ENCODE data around the gene HERC5.

Gene HERC5

GRCh38 chr4:88523325-88524129 lies 66.6 kb downstream of the HERC5 start, which contains the start of gene PYURF:
Gene PYURF (minus strand): TSS chr4:88523776. CDS start chr4:88523700, 76 bp downstream.
- DNase-seq: peak; percentile 91 to 93

DNA sequence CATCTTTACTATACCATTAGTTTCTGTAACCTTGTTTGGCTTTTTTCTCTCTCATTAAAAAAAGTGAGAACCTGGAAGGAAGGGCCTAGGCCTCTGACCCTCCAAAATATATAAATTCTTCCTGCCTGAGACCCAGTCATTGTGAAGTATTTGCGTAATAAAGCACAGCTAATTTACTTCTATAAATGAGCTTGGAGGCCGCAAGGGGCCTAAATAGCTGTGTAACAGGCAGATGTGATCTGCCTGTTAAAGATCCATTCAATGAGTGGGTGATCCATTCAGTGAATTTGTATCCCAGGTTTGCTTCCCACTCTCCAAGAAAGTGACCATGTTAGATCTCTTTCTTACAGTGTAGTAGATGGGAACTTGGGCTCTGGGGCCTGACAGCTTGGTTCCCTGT lies 67.3 kb downstream of the HERC5 start:
- DNase-seq: no peak

DNA sequence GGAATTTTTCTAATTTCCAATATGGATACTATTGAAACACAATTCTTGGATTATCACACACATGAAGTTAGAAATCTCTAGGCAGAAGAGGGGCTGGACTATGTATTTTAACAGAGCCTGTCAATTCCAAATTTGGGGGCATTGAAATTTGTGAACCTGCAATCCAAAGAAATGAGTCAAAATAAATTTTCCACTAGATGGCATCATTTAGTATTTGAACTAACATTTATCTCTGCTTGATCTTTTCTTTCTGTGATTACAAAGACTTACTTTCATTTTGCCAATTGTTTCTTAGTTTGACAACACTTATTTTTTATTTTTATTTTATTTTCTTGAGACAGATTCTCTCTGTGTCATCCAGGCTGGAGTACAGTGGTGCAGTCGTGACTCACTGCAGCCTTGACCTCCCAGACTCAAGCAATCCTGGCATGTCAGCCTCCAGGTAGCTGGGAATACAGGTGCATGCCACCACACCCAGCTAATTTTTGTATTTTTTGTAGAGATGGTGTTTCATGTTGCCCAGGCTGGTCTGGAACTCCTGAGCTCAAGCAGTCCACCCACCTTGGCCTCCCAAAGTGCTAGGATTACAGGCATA lies 69.4 kb downstream of the HERC5 start:
- DNase-seq: peak in 1 of 2 donors; percentile 30

- DNase-seq: no peak
Observed at GRCh38 chr4:88527787-88528186, 70.9 kb downstream of the HERC5 start.

- DNase-seq: no peak
Observed at GRCh38 chr4:88528861-88529260, 71.9 kb downstream of the HERC5 start.

GRCh38 chr4:88531549-88531948 lies 74.6 kb downstream of the HERC5 start:
- no peak for DNase-seq

DNA sequence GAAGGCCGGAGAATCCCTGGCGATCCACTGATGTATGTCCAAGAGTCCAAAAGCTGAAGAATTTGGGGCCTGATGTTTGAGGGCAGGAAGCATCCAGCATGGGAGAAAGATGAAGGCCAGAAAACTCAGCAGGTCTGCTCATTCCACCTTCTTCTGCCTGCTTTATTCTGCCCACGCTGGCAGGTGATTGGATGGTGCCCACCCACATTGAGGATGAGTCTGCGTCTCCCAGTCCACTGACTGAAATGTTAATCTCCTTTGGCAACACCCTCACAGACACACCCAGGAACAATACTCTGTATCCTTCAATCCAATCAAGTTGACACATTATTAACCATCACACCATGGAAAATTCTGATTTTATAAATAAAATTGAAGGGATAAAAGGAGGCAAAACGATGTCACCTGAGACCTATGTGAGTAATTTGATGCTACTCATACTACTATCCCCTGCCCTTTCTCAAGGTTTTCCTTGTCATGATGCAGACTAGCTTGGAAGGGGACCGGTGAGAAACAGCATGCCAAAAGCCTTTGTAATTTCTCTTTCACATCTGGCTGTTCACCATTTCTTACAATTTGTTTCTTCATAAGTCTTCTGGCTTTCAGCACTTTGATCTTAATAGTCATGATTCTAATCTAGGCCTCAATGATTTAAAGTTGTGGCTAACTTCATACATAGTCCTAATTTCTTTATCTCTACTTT lies 76.3 kb downstream of the HERC5 start:
- DNase-seq: no peak

- DNase-seq: no peak
Observed at GRCh38 chr4:88533937-88534750, 77.2 kb downstream of the HERC5 start.

- no peak for DNase-seq
Observed at GRCh38 chr4:88535090-88535755, 78.3 kb downstream of the HERC5 start.

- no peak for DNase-seq
Observed at GRCh38 chr4:88537709-88538108, 80.8 kb downstream of the HERC5 start.

DNA sequence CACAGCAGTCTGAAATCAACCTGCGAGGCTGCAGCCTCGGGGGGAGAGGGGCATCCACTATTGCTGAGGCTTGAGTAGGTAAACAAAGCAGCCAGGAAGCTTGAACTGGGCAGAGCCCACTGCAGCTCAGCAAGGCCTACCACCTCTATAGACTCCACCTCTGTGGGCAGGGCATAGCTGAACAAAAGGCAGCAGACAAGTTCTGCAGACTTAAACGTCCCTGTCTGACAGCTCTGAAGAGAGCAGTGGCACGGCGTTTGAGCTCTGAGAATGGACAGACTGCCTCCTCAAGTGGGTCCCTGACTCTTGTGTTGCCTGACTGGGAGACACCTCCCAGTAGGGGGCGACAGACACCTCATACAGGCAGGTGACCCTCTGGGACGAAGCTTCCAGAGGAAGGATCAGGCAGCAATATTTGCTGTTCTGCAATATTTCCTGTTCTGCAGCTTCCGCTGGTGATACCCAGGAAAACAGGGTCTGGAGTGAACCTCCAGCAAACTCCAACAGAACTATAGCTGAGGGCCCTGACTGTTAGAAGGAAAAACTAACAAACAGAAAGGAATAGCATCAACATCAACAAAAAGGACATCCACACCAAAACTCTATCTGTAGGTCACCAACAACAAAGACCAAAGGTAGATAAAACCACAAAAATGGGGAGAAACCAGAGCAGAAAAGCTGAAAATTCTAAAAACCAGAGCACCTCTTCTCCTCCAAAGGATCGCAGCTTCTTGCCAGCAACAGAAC lies 82.6 kb downstream of the HERC5 start:
- peak in 1 of 2 donors; percentile 49 for DNase-seq

DNA sequence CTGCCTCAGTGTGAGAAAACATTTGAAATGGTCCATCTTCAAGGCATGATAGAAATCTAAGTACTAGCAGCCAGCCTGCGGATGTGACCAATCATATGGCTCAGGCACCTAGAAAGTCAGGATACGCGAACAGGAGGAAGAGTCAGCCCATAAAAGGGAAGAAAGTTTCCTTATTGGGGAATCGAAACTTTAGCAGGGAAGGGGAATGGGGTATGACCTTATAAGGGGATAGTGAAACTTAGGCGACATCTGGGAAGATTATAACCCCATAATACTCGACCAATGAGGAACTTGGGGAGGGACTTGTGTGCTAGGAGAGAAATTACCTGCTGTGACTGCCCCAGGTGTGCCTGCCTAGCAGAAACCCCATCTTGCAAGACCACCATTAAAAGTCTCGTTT lies 92.9 kb downstream of the HERC5 start:
- DNase-seq: no peak

Measured in inflammatory macrophage treated with lipopolysaccharide for 1 hour (primary cell).